OCI-LY3 (cell line): ENCODE measurements around the gene MACO1.

Source experiments
- CTCF ChIP-seq: fragments of 200-600, 300-600 bp; sonication (generic); IDR thresholded peaks from 2 replicates; pipeline ENCODE4 v1.5.1; 2014; ENCODE audit warnings: antibody characterized with exemption, low read length, low read depth
- EZH2phosphoT487 ChIP-seq: fragments of 200-600 bp; shearing (Covaris generic); IDR thresholded peaks from 2 replicates; pipeline ENCODE4 v1.6.1; 2018; ENCODE audit warnings: antibody characterized with exemption, mixed run types, low read depth

- TF ChIP-seq CTCF, result no peak
- no peak for TF ChIP-seq EZH2phosphoT487
Measured at GRCh38 chr1:25517476-25518394, 87.0 kb downstream of the MACO1 start.
